C4-2B (cell line): ENCODE results near the gene PPP2R3B.
"Not testable (repeated sequence)": the region's sequence is repeated elsewhere in the genome, so short reads cannot be mapped to it uniquely, and the experiment has no call there.

Source experiments
- H3K27ac ChIP-seq: fragments of 450-650 bp; 2 replicates; pipeline ENCODE4 v1.5.1; 2017
- CTCF ChIP-seq: fragments of 450-650 bp; conservative IDR thresholded peaks from 2 replicates; pipeline ENCODE4 v1.5.1; 2017; ENCODE audit warnings: mild to moderate bottlenecking
- ZFX ChIP-seq: fragments of 450-650 bp; IDR thresholded peaks from 2 replicates; pipeline ENCODE4 v1.6.1; 2017

The PPP2R3B gene

GRCh38 chrX:331151-331824, 55.4 kb downstream of the PPP2R3B start:
- TF ChIP-seq ZFX (no peak), CTCF (no peak)
- H3K27ac ChIP-seq: no peak overlapping the region

GRCh38 chrX:330726-331150, 56.0 kb downstream of the PPP2R3B start:
- H3K27ac ChIP-seq: no peak overlapping the region
- TF ChIP-seq CTCF: no peak

GRCh38 chrX:330141-330725, 56.5 kb downstream of the PPP2R3B start:
- not testable (repeated sequence) for H3K27ac ChIP-seq

GRCh38 chrX:329291-329910, 57.3 kb downstream of the PPP2R3B start:
- no peak for TF ChIP-seq CTCF
- no peak for TF ChIP-seq ZFX
- no peak overlapping the region for H3K27ac ChIP-seq

- H3K27ac ChIP-seq: no peak overlapping the region
- TF ChIP-seq ZFX (no peak), CTCF (no peak)
Observed at GRCh38 chrX:327660-328126, 59.0 kb downstream of the PPP2R3B start.

GRCh38 chrX:324664-325063, 62.0 kb downstream of the PPP2R3B start:
- H3K27ac ChIP-seq: not testable (repeated sequence)

- no peak overlapping the region for H3K27ac ChIP-seq
- peak; percentile 23 for TF ChIP-seq CTCF
- TF ChIP-seq ZFX: no peak
Observed at GRCh38 chrX:323721-324628, 62.7 kb downstream of the PPP2R3B start.
